ENCODE measurements around the gene CDH4.

The CDH4 gene

GRCh38 chr20:61748376-61748775 lies 496.3 kb downstream of the CDH4 start:
- DNase-seq: no peak

GRCh38 chr20:61749406-61750075 lies 497.5 kb downstream of the CDH4 start:
- DNase-seq: no peak

- no peak for DNase-seq
Observed at GRCh38 chr20:61750093-61750492, 498.0 kb downstream of the CDH4 start.

DNA sequence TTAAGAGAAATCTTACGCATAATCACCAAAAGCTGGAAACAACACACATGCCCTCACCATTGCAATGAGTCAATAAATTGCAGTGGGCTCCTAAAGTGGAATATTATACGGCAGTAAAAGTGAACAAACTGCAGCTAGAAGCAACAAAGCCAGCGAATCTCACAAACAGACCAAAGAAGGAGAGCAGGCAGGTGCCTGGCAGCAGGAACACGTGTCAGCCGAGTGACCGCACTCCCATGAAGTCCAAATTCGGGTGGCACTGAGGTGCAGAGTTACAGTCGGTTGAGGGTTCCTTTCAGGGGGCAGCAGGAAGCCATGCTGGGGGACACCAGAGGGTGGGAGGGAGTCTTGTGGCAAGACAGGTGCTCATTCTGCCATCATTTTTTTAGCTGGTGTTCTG lies 500.5 kb downstream of the CDH4 start:
- no peak for DNase-seq

- no peak for DNase-seq
Observed at GRCh38 chr20:61753316-61753942, 501.4 kb downstream of the CDH4 start.

GRCh38 chr20:61753987-61754956 lies 502.2 kb downstream of the CDH4 start:
- no peak for DNase-seq

GRCh38 chr20:61754976-61755778 lies 503.1 kb downstream of the CDH4 start:
- no peak for DNase-seq

DNA sequence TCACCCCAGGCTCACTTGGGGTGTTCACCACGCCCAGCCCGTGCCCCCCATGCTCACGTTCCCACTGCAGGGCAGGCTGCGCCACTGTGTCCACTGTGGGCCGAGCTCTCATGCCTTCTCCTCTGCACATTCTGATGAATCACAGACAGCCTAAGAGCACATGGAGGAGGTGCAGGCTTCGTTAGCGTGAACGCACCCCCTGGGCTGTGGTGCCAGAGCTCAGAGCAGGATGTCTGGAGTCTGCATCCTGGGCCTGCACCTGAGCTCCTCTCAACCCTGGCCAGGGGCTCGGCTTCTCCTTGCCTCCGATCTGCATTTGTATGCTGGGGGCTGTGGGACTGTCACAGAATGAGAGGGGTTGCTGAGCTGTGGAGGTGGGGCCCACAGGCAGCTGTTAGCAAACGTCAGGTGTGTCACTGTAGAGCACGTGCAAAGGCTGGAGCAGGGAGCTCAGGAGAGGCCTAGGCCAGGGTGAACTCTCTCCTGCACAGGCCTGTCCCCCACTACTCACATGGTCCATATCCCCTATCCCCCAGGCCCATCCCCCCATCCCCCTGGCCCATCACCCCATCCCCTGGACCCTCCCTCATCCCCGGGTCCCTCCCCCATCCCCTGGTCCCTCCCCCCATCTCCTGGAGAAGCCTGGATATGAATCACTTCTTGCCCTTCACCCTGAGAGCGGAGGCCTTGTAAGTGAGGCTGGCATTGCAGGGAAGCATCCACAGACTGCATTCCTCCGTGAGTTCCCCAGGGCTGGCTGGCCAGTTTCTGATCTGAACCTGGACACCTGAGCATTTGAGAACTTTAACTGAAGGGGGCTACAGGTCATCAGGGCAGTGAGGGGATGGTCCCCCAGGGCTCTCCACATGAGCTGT lies 504.1 kb downstream of the CDH4 start:
- DNase-seq: no peak

- no peak for DNase-seq
Observed at GRCh38 chr20:61756966-61757677, 505.1 kb downstream of the CDH4 start.

DNA sequence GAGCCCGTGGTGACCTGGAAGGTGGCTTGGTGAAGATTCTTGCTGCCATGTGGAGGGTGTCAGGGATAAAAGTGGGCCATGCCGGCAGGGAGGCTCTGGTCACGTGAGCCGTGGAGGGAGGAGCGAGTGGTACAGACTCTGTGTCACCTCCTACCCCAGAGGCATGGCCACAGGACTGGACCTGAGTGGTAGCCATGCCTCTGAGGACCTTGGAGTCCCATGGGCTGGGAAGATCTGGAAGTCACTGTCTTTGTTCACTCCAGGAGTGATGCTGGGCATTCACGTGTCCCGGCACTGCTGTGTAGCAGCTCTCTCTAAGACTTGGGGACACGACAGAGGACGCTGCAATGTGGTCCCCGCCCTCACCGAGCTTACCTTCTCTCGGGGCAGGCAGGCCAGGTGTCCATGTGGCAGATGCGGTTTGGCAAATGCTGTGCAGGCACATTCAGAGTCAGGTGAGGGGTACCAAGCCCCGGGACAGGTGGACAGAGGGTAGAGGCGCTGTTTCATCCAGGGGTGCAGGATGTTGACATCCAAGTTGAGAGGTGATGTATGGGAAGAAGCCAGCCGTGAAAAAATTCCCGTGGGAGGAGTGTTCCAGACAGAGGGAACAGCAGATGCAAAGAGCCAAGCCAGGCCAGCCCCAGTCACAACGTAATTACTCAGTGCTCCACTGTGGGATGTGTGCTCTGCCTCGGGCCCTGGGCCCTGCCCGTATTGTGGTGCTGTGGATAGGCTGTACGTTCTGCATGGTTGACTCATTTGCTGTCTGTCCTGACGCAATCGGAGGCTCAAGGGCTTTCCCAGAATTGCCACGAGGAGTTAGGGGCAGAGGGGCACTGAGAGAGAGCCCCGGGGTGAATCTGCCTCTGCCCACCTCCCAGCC lies 505.9 kb downstream of the CDH4 start:
- no peak for DNase-seq

GRCh38 chr20:61758564-61759200 lies 506.6 kb downstream of the CDH4 start:
- DNase-seq: no peak

- no peak for DNase-seq
Observed at GRCh38 chr20:61759286-61760065, 507.4 kb downstream of the CDH4 start.

DNA sequence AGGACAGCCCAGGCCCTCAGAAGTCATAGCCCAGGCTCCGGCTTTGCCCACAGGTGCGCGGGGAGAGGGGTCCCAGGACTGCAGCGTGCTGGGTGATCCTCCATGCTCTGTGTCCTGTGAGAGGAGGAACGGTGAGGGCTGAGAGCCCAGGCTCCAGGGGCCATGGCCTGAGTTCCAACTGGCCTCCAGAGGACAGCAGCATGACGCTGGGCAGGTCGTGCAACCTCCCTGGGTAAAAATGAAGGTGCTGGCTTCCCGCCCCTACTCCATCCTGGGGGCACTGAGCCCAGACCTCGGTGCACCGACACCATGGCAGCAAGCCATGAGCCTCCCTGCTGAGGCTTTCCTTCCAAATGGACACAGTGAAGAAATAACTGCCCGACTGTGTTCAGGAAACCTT lies 508.3 kb downstream of the CDH4 start:
- DNase-seq: no peak

DNA sequence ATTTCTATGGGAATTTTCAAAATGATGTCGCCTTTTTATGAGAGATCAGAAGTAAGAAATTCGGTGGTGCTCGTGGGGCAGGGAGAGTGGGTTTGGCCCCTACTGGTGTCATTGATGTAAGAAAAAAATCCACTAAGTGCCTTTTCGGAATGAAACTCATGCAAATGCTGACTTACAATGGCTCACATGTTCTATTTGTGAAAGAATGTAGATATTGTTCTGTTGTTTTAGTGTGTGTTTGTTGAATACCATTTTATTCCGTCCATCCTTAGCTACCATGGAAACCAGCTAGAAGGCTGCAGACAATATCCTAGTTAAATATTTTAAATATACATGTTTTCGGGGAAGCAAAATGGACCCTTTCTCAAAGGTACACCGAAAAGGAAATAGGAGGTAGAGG lies 508.7 kb downstream of the CDH4 start:
- no peak for DNase-seq

DNA sequence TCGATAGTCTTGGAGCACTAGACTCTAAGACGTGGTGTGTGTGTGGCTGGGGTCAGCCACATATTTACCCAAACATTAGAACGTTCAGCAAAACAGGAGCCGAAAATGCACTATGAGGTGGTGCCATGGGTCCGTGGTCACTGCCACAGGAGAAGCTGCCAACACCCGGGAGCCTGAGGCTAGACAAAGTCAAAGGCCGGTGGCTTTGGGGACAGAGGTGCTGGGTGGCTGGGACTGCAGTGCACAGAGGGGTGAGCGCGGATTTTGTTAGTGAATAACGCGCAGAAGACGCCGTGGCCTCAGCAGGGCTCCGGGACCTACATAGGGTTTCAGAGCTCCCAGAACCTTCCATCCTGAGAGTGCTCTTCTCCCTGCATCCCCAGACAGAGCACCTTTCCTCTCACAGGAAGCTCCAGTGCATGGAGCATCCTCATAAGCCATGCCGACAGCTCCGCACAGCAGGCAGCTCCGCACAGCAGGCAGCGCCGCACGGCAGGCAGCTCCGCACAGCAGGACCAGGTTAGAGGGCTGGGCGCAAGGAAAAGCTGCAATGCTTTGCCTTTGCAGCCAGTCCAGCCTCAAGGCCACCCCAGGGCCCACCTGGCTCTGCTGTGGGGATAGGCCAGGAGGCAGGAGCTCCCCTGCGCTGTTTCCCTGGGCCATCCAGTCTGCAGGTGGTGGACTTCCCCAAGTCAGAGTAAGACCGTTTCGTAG lies 509.5 kb downstream of the CDH4 start:
- DNase-seq: no peak

DNA sequence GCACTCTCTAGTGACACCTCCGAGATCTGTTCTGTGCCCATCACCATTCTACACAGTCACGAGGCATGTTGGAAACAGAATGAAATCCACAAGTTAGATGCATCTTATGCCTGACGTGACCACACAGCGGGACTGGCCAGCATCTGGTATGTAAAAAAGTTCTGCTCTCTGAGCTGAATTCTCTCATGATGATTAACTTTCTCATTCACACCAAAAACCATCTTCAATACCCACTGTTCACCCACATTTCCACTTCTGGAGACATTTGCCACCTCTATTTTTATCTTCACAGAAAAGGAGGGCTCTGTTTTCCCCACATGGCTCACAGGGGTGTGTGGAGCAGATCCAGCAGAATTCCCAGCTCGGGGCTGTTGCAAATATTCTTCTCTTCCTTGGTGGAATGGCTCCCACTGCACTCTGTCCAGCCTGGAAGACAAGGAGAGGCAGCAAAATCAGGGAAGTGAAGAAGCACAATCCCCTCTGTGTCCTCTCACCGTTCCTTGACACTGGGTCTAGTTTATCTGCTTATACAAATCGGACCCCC lies 510.2 kb downstream of the CDH4 start:
- no peak for DNase-seq

- no peak for DNase-seq
Observed at GRCh38 chr20:61762886-61763739, 511.1 kb downstream of the CDH4 start.

All from NCI-H510A treated with DMSO at 0.1 percent for 48 hours (cell line).